IMR-90 (cell line): ENCODE results near the gene LDLRAD3. TPM values are rescaled to one million over a fixed set of nuclear protein-coding genes. Genes with fewer than 3 reads are reported as not detected.

Source experiments
- ATAC-seq: fragments of 200-7000 bp; cut with Tn5 transposase; 2 replicates; pipeline ENCODE4 v1.9.1; 2020; ENCODE audit warnings: low read depth, mild to moderate bottlenecking, moderate library complexity
- BruUV-seq: library from RNA; stranded (reverse); fragments of 400-500 nt; replicated peaks from 2 replicates; lab custom pipeline; 2021; lab: Mats Ljungman, UMichigan
- CTCF ChIA-PET: fragments of 300-600 bp; formaldehyde crosslinking; extraction: SDS; loops from one replicate; lab custom pipeline; 2021; ENCODE audit warnings: antibody characterized with exemption; lab: Yijun Ruan, JAX
- POLR2A ChIA-PET: fragments of 300-600 bp; sonication (Branson Sonifier 250); formaldehyde crosslinking; loops from one replicate; lab custom pipeline; 2022; ENCODE audit warnings: antibody characterized with exemption; ENCODE audit not compliant: unreplicated experiment; lab: Charles Lee
- DNase-seq: peaks from one replicate; pipeline ENCODE4 v3.0.0; 2013
- H2AFZ ChIP-seq: replicated peaks from 2 replicates; pipeline ENCODE3; 2013; ENCODE audit warnings: low read length, mild to moderate bottlenecking; ENCODE audit not compliant: poor library complexity
- H2AK5ac ChIP-seq: 2 replicates; pipeline ENCODE4 v1.6.1; 2013; ENCODE audit warnings: low read depth, low read length, inconsistent platforms
- H2AK9ac ChIP-seq: replicated peaks from 2 replicates; pipeline ENCODE3; 2013; ENCODE audit warnings: mild to moderate bottlenecking, low read depth, low read length, moderate library complexity; ENCODE audit not compliant: poor library complexity
- H2BK120ac ChIP-seq: 2 replicates; pipeline ENCODE4 v1.6.1; 2013; ENCODE audit warnings: low read depth, low read length, inconsistent platforms
- H2BK15ac ChIP-seq: 3 replicates; pipeline ENCODE4 v1.6.1; 2013; ENCODE audit warnings: low read depth, low read length, inconsistent platforms
- H2BK20ac ChIP-seq: 2 replicates; pipeline ENCODE4 v1.6.1; 2013; ENCODE audit warnings: low read depth, mild to moderate bottlenecking, inconsistent platforms, low read length, moderate library complexity
- H2BK5ac ChIP-seq: 2 replicates; pipeline ENCODE4 v1.6.1; 2013; ENCODE audit warnings: mild to moderate bottlenecking, low read depth, low read length, inconsistent platforms; ENCODE audit not compliant: poor library complexity, severe bottlenecking
- H3K14ac ChIP-seq: replicated peaks from 2 replicates; pipeline ENCODE4 v1.6.1; 2013; ENCODE audit warnings: low read depth, low read length, inconsistent platforms
- H3K18ac ChIP-seq: 2 replicates; pipeline ENCODE4 v1.6.1; 2013; ENCODE audit warnings: low read depth, low read length, control low read depth
- H3K23ac ChIP-seq: 2 replicates; pipeline ENCODE4 v1.6.1; 2013; ENCODE audit warnings: low read depth, low read length, inconsistent platforms
- H3K27ac ChIP-seq: 2 replicates; pipeline ENCODE4 v1.5.1; 2013; ENCODE audit warnings: mild to moderate bottlenecking, control low read depth, low read length; ENCODE audit not compliant: insufficient read depth
- H3K27me3 ChIP-seq: 2 replicates; pipeline ENCODE4 v1.6.1; 2013; ENCODE audit warnings: low read length; ENCODE audit not compliant: control insufficient read depth, insufficient read depth
- H3K36me3 ChIP-seq: 2 replicates; pipeline ENCODE4 v1.6.1; 2013; ENCODE audit warnings: low read length, mixed read lengths; ENCODE audit not compliant: control insufficient read depth, insufficient read depth
- H3K4ac ChIP-seq: 2 replicates; pipeline ENCODE4 v1.6.1; 2013; ENCODE audit warnings: low read depth, low read length, inconsistent platforms
- H3K4me1 ChIP-seq: 2 replicates; pipeline ENCODE4 v1.6.1; 2013; ENCODE audit warnings: low read length, mixed read lengths; ENCODE audit not compliant: control insufficient read depth, insufficient read depth
- H3K4me2 ChIP-seq: 2 replicates; pipeline ENCODE4 v1.6.1; 2013; ENCODE audit warnings: low read depth, mild to moderate bottlenecking, control low read depth, low read length, moderate library complexity
- H3K4me3 ChIP-seq: 2 replicates; pipeline ENCODE4 v1.5.1; 2013; ENCODE audit warnings: low read depth, mild to moderate bottlenecking, control low read depth, low read length, moderate library complexity; ENCODE audit not compliant: insufficient read depth
- H3K56ac ChIP-seq: 2 replicates; pipeline ENCODE4 v1.6.1; 2013; ENCODE audit warnings: low read length, inconsistent platforms; ENCODE audit not compliant: insufficient read depth; ENCODE audit errors: extremely low read depth
- H3K79me1 ChIP-seq, 2 experiments: 2 replicates each; pipeline ENCODE4 v1.6.1; 2013; ENCODE audit warnings: low read length in 2 of 2, inconsistent platforms in 1 of 2, low read depth in 1 of 2
- H3K9ac ChIP-seq: 2 replicates; pipeline ENCODE4 v1.6.1; 2013; ENCODE audit warnings: low read depth, low read length, control low read depth
- H3K9me1 ChIP-seq: 2 replicates; pipeline ENCODE4 v1.6.1; 2013; ENCODE audit warnings: low read length, inconsistent platforms; ENCODE audit not compliant: insufficient read depth
- H3K9me3 ChIP-seq: 2 replicates; pipeline ENCODE4 v1.6.1; 2013; ENCODE audit warnings: low read length; ENCODE audit not compliant: control insufficient read depth, insufficient read depth
- H4K20me1 ChIP-seq: 2 replicates; pipeline ENCODE4 v1.6.1; 2013; ENCODE audit warnings: low read length, inconsistent platforms; ENCODE audit not compliant: insufficient read depth
- H4K5ac ChIP-seq: 2 replicates; pipeline ENCODE4 v1.6.1; 2013; ENCODE audit warnings: mild to moderate bottlenecking, low read depth, low read length, control low read depth
- H4K8ac ChIP-seq, 2 experiments: 2 replicates each; pipeline ENCODE4 v1.6.1; 2013; ENCODE audit warnings: low read depth in 2 of 2, low read length in 2 of 2, control low read depth in 1 of 2, inconsistent platforms in 1 of 2
- H4K91ac ChIP-seq: 2 replicates; pipeline ENCODE4 v1.6.1; 2013; ENCODE audit warnings: low read depth, low read length, inconsistent platforms; ENCODE audit not compliant: insufficient read depth
- WGBS, 2 experiments: methylation state at CpG; one replicate each; pipeline versions ENCODE4 v1.1.5 to v1.1.7; 2013; ENCODE audit warnings: missing lambda C conversion rate in 2 of 2; ENCODE audit not compliant: insufficient read length in 1 of 2; ENCODE audit errors: extremely low coverage in 2 of 2; 5-methylcytosine and 5-hydroxymethylcytosine counted together
- dilution Hi-C: fragments of 300-500 bp; cut with HindIII; formaldehyde crosslinking; loops from one replicate; pipeline ENCODE4 v1.14.3; 2018; ENCODE audit warnings: low sequenced_read_pairs; ENCODE audit not compliant: unreplicated experiment
- in situ Hi-C: fragments of 300-500 bp; cut with MboI; formaldehyde crosslinking; loops from 3 replicates; pipeline ENCODE4 v1.14.3; 2019; ENCODE audit warnings: low sequenced_read_pairs, inconsistent platforms, mixed read lengths
- intact Hi-C: fragments of 100-400 bp; cut with micrococcal nuclease; formaldehyde crosslinking; loops from 2 replicates; pipeline ENCODE4 v1.10.0; 2022
- polyA plus RNA-seq, 3 experiments: library from polyadenylated mRNA; depleted of rRNA; stranded (reverse); fragments of >200 nt; gene quantifications; 2 replicates each; pipeline ENCODE4 v1.2.3, GENCODE V29; 2012; ENCODE audit warnings: low replicate concordance in 1 of 3
- total RNA-seq: library from RNA; depleted of rRNA; stranded (reverse); fragments of >200 nt; gene quantifications from 2 replicates; pipeline ENCODE4 v1.2.3, GENCODE V29; 2012
- TF ChIP-seq, protein P1 (sequence below): fragments of 150-350 bp; IDR thresholded peaks from 2 replicates; pipeline ENCODE4 v1.6.1; 2017; ENCODE audit warnings: mild to moderate bottlenecking, antibody characterized with exemption, low read length, low read depth

The LDLRAD3 gene
- total and polyA plus RNA-seq, 2 of the 4 experiments (the other 2 are of a cell fraction), result 2.7 to 6.4 TPM

DNA sequence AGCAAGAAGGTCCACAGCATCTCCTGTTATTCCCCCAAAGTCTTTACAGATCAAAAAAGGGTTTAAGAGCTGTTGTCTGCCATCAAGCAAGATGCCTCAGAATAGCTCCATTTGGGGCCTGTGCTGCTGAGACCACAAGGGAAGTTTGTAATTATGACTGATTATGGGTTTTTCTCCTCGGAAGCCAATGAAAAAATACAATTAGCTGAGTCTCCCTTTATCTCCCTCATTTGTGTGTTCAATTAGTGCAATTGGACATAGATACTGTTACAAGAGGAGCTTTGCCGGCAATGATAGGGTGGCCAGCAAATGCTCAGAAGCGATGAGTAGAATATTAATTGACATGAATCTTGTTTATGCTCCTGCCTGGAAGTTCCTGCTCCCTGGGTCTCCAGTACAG is 261.7 kb downstream of the LDLRAD3 start:
- dilution Hi-C loops (no loop called here), in situ Hi-C loops (no loop called here), intact Hi-C loops (no loop called here)
- H2AFZ ChIP-seq, result no peak overlapping the region
- H3K9me3 ChIP-seq, result no peaks in the 10 kb centered on the region
- H3K4me2 ChIP-seq, result no peak overlapping the region
- no peak overlapping the region for H2BK120ac ChIP-seq
- CTCF ChIA-PET, result no interaction called here
- no peak overlapping the region for H2BK20ac ChIP-seq
- H3K4ac ChIP-seq, result no peak overlapping the region
- no peaks in the 10 kb centered on the region for H3K36me3 ChIP-seq
- H3K27ac ChIP-seq, result no peak overlapping the region
- H3K23ac ChIP-seq, result no peak overlapping the region
- H3K27me3 ChIP-seq, result no peaks in the 10 kb centered on the region
- H3K9me1 ChIP-seq, result no peaks in the 10 kb centered on the region; the same call in 1 of the 2 replicates
- TF ChIP-seq, protein P1, sequence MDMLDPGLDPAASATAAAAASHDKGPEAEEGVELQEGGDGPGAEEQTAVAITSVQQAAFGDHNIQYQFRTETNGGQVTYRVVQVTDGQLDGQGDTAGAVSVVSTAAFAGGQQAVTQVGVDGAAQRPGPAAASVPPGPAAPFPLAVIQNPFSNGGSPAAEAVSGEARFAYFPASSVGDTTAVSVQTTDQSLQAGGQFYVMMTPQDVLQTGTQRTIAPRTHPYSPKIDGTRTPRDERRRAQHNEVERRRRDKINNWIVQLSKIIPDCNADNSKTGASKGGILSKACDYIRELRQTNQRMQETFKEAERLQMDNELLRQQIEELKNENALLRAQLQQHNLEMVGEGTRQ, result no peak
- POLR2A ChIA-PET, result no interaction called here
- H2BK5ac ChIP-seq, result no peak overlapping the region
- H3K9ac ChIP-seq, result no peak overlapping the region
- no peak overlapping the region for H2AK5ac ChIP-seq
- no peak overlapping the region for H3K56ac ChIP-seq
- no peak overlapping the region for H3K4me3 ChIP-seq
- H4K8ac ChIP-seq, result no peak overlapping the region
- no peak overlapping the region for H4K5ac ChIP-seq
- no peaks in the 10 kb centered on the region for H3K4me1 ChIP-seq
- no peaks in the 10 kb centered on the region for H3K79me1 ChIP-seq
- no peak overlapping the region for H2BK15ac ChIP-seq
- ATAC-seq, result no peak
- H3K14ac ChIP-seq, result no peak overlapping the region
- H2AK9ac ChIP-seq, result no peak overlapping the region
- BruUV-seq, result no TSS peak
- no peak overlapping the region for H3K18ac ChIP-seq
- no CpG with 5 or more reads among the region's 3 CpGs for WGBS, 2 experiments
- H4K91ac ChIP-seq, result no peak overlapping the region
- DNase-seq, result no peak
- no peaks in the 10 kb centered on the region for H4K20me1 ChIP-seq
